M059J (cell line): ENCODE results near the gene CACNA1A. TPM values are rescaled to one million over a fixed set of nuclear protein-coding genes. Genes with fewer than 3 reads are reported as not detected.
A peak's percentile ranks its signal among the peaks of the same experiment; 100 is the strongest.
"Not testable (repeated sequence)": the region's sequence is repeated elsewhere in the genome, so short reads cannot be mapped to it uniquely, and the experiment has no call there.

Experiments
- DNase-seq: peaks from one replicate; pipeline ENCODE4 v3.0.0-alpha.2; 2012; ENCODE audit warnings: low read depth
- total RNA-seq: library from RNA; depleted of rRNA; stranded (reverse); fragments of >200 nt; shearing (Covaris generic); gene quantifications from 2 replicates; pipeline ENCODE4 v1.2.3, GENCODE V29; 2014

The CACNA1A gene
- total RNA-seq, 1 experiment from 2014 or later, result 8.5 TPM

DNA sequence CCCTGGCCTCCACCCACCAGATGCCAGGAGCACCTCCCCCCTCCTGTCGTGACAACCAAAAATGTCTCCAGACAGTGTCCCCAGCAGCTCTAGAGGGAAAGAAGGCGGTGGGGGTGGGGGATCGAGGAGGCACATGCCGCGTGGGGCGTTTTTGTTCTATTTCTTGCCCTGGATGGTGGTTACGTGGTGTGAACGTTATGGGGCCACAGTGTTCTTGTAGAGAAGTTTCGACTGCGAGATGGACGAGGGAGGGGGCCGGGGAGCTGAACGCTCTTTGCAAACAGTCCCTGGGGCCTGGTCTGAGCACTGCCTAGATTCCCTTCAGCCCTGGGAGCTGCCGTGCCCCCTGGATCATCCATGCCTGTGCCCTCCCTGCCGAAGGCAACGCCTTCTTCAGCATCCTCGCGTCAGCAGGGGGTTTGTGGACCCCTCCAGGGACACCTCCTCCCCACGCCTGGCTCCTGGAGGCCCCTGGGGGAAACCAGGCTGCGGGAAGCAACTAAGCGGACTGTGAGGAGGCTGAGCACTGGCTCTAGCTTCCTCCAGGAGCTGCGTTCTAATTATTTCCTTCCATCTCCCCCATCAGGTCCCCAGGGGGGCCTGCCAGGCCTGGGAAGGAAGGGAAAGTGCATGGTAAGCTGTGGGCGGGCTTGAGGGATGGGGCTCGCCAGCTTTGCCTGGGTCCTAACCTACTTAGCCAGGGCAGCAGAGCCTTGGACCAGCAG is 224.6 kb downstream of the CACNA1A start:
- no peak for DNase-seq

DNA sequence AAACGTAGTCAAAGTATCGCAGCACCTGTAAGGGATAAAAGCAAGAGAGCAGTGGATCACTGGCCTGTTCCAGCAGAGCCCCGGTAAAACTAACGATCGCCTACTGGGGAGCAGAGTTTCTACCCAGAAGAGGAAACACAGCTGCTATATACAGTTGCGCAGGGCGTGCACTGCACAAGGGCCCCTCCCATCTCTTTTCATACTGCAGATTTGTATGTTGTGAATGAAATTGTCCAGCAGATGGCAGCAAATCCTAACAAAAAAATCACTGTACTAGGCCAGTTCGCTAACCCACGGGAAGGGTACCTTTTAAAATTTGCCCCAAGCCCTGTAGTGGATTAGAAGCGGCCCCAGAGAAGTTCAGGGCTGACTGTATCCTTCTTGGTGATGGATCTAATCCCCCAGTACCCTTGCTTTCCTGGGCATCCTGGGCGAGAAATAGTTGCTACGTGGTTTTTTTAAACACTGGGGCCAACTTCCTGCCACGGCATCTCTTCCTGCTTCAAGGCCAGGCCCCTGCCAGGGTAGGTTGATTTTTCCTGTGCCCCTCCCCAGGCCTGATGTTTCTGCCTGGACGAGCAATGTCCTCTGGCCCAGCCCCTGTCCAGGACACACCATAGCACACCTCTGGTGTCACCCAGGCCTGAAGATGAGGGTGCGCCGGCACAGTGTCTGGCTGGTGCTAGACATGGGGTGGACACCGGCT is 229.0 kb downstream of the CACNA1A start:
- peak; percentile 78 for DNase-seq

DNA sequence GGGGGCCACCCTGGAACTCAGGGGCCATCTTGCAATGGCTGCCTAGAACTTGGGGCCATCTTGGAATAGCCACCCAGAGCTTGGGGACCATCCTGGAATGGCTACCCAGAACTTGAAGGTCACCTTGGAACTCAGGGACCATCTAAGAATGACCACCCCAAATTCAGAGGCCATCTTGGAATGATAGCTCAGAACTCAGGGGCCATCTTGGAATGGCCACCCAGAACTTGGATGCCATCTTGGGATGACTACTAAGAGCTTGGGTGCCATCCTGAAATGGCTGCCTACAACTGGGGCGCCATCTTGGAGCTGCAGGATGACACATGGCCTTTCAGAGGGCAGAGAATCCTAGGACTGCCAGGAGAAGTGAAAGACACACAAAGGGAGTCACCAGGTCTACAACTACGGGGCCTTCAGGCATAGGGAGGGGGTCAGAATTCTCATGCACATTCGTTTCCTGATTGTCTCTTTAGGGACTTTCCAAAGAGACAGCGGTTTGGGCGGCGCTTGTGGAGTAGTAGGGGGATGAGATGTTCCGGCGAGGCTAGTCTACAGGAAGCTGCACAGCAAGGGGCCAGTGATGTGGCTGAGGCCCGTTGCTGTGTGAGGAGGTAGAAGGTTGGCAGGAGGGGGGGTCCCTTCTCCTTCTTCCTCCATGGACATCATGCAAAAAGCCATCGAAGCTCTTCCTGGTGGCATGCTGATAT is 231.1 kb downstream of the CACNA1A start:
- no peak for DNase-seq

DNA sequence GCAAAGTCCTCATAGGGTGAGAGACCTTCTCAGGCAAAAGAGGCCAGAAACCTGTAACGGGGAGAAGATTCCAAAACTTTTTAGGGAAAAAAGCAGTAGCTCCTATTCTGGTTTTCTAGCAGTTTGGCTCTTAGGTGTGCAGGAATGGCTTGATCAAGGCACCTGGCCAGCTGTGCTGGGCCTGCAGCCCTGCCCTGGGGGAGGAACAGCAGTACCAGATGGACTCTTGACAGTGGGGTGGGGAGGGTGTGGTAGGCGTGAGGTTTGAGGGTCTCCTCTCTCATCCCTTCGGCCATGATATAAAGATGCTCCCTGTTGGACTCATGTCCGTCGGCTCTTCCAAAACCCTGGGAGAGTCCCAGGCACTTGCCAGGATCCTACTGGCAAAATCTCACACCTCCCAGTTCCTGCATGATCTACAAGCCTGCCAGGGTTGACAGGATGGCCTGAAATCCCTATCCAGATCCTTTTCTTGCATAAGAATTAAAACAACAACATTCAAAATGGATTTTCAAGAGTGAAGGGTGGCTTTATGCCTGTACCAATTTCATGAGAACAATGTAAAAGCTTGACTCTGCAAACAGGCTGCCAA is 235.7 kb downstream of the CACNA1A start:
- no peak for DNase-seq

DNA sequence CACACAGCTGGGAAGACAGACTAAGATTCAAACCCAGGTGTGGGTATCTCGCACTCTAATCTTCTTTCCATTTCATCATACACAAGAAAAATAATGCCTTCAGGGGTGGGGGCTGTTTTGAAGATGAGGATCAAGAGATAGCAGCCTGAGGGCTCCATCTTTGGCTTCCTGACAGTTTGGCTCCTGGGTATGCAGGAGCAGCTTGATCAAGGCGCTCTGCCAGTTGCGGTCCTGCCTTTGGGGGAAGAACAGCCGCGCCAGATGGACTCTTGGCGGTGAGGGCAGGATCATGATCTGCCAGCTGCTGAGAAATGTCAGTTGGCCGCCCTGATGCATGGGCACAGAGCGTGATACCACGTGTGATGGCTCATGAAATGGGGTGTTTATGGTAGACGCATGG is 236.9 kb downstream of the CACNA1A start:
- DNase-seq, result no peak

DNA sequence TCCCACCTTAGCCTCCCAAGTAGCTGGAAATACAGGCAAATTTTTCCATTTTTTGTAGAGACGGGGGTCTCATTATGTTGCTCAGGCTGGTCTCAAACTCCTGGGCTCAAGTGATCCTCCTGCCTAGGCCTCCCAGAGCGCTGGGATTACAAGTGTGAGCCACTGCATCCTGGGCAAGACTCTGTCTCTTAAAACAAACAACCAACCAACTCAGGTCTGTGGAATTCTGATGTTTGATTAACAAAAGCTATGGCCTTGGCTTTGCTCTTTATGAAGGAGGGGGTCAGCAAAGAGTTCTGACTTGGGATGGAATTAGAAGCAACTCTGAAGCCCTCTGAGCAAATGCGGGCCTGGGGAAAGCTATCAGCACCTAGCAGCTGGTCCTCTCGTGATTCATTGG is 238.4 kb downstream of the CACNA1A start:
- no peak for DNase-seq

DNA sequence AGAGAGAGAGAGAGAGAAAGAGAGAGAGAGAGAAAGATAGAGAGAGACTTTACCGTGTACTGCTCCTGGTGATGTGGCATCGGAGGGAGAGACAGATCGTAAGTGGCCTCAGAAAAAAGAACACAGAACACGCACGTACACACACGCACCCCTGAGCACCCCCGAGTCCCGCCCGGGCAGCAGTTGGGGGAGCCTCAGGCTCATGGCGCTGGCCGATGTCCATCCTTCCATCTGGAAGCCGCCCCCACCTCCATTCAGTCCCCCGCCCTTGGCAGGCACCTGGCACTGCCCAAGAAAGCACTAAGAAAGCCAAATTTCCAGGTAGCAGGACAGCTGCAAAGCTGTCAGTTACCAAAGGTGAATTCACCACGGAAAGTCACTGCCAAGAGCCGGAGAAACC is 239.1 kb downstream of the CACNA1A start:
- no peak for DNase-seq

DNA sequence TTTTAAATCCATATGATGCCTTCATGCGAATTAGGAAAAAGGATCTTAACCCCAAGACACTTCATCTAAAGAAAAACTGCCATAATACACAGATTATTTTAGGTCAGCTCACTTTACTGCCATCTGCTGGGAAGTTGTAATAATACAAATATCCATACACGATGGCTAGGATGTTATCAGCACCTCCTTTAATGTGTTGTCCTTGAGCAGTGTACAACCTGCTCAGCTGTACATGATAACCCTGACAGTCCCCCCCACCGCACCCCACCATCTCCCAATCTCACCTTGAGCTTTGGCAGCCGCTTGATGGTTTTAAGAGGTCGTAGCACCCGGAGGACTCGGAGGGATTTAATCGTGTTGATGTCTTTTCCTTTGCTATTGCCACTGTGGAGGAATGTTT is 243.8 kb downstream of the CACNA1A start:
- DNase-seq, result peak; percentile 60

DNA sequence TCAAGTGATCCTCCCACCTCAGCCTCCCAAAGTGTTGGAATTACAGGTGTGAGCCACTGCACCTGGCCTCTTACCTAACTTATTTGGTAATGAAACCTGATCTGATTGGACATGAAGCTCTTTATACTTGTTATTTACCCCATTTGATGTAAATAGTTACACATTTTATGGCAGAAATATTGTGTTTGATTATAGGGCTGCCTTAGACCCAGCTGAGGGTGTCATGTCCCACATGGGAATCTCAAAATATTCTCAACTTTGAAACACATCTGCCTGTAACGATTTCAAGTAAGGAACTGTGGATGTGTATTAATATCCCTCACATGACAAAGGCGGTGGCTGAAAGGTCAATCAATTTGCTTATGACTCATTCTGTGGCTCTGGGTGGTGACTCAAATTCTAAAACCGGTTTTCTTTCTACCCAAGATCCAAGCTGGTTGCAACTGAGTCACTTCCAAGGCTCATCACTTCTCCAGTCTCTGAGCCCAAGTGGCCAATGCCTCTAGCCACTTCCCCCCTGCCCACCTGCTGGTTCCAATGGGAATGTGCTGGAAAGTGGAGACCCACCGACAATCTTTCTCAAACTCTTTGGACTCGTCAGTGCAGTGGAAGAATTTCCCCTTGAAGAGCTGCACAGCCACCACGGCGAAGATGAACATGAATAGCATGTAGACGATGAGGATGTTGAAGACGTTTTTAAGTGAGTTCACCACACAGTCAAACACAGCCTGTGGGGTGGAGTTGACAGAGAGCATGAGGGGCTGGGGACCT is 245.2 kb downstream of the CACNA1A start:
- peak; percentile 94 for DNase-seq

DNA sequence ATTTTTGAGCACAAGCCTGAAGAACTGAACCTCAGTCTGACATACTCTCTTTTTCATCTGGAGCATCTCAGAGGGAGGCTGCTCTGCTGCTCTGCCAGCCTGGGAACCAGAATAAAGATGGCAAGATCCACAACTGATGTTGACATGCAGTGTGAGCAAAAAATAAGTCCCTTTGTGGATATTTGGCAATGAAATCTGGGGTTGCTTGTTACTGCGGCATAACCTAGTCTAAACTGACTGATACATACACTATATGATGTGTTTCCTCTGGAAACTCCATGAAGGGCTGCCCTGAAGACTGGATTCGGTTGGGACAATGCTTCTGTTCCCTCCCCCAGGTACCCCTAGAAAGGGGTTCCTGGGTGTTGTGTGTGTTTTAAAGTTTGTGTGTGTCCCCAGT is 249.4 kb downstream of the CACNA1A start:
- DNase-seq, result no peak

DNA sequence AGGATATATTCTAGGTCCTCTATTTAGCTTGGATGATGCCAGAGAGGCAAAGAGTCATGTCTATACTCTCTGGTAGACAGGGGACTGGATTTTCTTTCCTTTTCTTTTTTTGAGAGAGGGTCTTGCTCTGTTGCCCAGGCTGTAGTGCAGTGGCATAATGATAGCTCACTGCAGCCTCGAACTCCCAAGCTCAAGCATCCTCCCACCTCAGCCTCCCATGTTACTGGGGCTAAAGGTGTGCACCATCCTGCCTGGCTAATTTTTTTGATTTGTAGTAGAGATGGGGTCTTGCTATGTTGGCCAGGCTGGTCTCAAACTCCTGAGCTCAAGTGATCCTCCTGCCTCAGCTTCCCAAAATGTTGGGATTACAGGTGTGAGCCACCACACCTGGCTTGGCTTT is 249.9 kb downstream of the CACNA1A start:
- DNase-seq, result not testable (repeated sequence)

DNA sequence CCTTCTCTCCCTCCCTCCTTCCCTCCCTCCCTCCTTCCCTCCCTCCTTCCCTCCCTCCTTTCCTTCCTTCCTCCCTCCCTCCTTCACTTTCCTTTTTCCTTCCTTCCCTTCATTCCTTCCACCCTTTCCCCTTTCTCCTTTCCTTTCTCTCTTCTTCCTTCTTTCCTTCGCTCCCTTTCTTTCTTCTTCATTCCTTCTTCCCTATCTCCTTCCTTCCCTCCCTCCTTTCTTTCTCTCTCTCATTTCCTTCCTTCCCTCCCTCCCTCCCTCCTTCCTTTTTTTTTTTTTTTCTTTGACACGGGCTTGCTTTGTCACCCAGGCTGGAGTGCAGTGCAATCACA is 250.6 kb downstream of the CACNA1A start:
- no peak for DNase-seq

DNA sequence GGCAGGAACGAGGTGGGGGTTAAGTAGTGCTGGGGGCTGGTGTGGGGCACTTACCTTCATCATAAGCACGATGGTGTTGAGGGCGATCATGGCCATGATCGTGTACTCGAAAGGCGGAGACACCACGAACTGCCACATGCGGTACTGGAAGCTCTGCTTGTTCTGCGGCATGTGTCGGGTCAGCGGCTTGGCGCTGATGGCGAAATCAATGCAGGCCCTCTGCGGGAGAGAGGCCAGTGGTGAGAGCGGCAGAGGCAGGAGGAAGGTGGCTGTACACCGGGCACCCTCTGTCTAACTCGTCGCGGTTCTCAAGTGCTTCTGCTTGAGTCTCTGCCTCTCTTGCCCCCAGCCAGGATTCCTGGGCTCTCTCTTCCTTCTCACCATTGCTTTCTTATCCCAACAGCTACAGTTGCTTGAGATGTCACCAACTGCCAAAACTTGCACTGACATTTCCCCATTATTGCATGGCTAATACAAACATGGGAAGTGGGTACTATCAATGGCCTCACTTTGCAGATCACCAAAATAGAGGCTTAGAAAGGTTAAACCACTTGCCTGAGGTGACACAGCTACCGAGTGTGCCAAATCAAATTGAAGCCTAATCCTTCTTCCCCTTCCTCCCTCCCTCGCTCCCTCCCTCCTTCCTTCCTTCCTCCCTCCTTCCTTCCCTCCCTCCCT is 251.1 kb downstream of the CACNA1A start:
- no peak for DNase-seq

DNA sequence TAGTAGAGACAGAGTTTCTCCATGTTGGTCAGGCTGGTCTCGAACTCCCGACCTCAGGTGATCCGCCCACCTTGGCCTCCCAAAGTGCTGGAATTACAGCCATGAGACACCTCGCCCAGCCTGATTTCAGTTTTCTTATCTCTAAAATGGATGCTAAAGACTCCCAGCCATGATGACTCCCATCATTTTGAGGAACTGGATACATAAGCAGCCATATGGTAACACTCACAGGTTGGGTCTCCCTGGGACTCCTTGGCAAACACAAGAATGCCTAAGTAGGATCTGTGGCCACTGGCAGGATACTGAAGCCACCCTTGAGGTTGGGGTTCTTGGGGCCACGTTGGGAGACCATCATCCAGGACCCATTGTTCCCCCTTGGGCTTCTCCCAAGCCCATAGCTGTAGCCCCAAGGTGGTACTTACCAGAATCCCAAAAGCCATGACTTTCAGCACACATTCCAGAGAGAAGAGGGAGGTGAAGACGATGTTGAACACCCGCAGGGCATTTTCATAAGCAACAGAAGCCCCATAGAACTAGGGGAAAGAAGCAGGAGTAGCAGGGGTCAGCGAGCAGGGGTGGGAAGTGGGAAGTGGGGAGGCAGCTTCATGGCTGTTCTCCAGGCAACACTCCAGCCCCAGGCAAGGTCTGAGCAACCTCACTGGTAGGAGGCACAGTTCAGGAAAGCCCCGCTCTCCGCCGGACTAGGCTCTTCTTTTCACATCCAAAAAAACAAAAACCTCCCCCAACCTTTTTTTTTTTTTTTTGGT is 253.5 kb downstream of the CACNA1A start:
- DNase-seq, result peak; percentile 20

DNA sequence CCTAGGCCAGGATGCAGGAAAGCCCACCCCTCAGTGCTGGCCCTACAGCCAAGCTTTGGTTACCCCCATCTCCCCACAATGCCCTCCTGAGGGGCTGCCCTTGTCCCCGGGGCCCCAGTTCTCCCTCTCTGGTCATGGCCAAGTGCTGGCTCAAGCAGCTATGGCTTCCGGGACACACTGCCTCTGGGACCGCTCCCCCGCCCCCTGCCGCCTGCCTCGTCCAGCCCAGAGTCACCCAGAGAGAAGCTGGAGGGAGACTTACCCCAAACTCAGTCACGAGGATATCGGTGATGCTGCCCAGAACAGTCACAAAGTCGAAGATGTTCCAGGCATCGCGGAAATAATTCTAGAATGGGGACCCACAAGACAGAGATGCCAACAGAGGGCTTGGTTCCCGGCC is 261.4 kb downstream of the CACNA1A start:
- no peak for DNase-seq

DNA sequence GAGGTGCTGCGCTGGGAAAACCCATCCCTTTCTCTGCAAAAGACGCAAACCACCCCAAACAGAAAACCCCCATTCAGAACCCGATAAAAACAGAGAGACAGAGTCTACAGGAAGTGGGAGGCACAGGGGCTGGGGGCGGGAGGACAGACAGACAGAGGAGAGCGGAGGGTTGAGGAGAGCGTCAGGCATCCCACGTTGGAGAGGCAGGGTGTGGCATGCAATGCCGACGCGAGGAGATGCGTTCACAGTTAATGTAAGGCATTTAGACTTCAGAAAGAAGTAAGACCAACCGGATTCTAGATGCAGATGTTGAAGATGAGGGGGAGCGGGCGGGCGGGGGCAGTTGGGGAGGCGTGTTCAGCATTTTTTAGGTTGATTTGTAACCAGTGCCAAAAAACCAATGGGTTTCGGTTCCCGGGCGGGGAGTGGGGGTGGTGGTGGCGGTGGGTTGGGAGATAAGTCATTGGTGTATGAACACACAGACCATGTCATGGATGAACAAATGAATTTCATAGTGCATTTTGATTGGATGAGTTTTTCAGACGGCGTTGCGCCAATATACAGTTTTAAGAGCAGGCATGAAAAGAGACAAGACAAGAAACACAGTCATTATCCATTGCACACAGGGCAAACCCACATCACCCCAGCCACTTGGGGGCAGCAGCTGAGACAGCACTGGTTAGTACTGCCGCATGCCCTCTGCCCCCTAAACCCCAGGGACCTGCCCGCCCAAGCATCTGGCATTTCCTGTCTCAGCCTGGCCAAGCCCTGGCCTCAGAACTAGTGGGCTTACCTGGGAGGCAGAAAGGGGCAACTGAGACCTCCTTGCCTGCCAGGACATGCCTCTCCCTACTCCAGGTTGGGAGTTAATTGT is 264.8 kb downstream of the CACNA1A start:
- no peak for DNase-seq

DNA sequence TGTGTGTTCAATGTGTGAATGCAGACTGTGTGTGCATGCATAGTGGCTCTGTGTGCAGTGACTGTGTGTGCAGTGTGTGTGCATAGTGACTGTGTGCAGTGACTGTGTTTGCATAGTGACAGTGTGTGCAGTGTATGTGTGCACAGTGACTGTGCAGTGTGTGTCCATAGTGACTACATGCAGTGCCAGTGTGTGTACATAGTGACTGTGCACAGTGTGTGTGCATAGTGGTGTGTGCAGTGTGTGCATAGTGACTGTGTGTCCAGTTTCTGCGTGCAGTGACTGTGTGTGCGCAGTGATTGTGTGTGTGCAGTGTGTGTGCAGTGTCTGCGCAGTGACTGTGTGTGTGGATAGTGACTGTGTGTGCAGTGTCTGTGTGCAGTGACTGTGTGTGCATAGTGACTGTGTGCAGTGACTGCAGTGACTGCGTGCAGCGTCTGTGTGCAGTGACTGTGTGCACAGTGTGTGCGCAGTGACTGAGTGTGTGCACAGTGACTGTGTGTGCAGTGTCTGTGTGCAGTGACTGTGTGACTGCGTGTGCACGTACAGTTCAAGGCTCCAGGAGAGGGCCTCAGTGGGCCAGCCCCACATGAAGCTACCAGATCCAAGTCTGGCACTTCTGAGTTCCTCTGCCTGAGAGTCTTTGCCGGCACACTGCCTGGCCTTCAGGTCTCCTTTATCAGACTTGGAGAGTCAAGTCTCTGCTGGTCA is 265.8 kb downstream of the CACNA1A start:
- DNase-seq, result no peak

DNA sequence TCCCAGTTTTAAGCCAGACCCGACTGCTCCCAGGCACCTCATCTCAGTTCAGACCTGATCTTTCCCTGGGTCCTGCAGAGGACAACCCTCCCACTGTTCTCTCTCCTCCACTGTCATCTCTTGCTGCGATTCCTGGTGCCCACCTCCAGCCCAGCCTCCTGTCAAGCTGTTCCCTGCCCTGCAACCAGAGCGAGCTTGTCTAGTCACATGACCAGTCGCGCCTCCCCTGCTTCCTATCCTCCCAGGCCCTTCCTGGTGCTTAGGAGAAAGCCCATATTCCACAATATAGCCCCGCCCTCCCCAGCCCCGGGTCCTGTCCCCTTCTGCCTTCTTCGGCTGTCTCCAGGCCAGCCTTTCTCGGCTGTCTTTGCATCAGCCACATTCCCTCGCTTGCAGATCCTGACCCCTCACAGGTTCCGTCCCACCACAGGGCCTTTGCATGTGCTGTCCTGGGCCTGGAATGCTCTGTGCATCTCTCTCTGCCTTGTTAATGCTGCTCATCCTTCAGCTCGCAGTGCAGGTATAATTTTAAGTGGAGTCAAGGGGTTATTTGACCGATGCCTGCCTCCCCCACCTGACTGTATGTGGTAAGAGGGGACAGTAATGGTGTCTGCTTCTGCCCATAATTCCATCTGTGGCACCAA is 267.3 kb downstream of the CACNA1A start:
- DNase-seq, result no peak
